HG03439 (cell line): ENCODE results near the gene SPRYD3.

Experiments
- ATAC-seq: cut with Tn5 transposase; IDR thresholded peaks from one replicate; pipeline ENCODE4 v1.9.1; 2021; ENCODE audit warnings: mild to moderate bottlenecking, moderate library complexity; ENCODE audit not compliant: unreplicated experiment

SPRYD3 gene

GRCh38 chr12:53053218-53054111 lies 25.7 kb downstream of the SPRYD3 start:
- no peak for ATAC-seq

DNA sequence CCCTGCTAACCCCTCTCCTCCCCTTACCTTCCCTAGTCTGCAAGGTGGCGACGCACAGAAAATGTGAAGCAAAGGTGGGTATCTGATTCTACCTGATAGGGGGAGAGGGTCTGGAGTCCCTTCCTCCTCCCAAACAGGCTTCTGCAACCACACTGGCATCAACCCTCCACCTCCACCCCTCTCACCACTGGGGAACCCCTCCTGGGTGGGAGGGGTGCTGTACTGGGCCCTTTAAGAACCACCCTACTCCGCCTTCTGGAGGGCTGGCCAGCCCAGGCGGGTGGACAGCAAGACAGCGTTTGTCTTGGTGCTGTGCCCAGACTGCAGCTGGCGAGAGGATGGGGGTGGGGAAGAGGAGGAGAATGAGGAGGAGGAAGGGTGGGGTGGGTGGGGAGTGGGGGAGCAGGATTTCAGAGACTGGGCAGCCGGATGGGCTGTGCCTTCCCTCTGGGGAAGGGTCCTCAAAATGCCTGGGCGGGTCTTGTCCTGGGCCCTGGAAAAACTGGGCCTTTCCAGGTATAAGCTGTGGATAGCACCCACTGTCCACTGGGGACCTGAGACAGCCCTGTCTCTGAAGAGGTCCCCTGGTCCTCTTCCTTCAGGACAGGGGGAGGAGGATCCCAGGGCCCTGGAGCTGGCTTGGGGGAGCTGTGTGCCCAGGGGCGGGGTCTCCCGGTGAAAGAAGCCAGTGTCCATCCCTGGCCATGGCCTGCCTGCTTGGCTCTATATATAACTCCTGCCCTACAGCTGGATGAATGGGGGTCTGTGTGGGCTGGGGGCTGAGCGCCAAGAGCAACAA lies 26.6 kb downstream of the SPRYD3 start:
- no peak for ATAC-seq

GRCh38 chr12:53051881-53052412 lies 27.2 kb downstream of the SPRYD3 start:
- ATAC-seq: no peak

GRCh38 chr12:53051058-53051880 lies 27.9 kb downstream of the SPRYD3 start:
- ATAC-seq: no peak

GRCh38 chr12:53050426-53051057 lies 28.6 kb downstream of the SPRYD3 start:
- no peak for ATAC-seq

- no peak for ATAC-seq
Measured at GRCh38 chr12:53049571-53050318, 29.4 kb downstream of the SPRYD3 start, which contains the start of gene TNS2. Gene TNS2 (plus strand): TSS chr12:53050065. CDS start chr12:53050186, 121 bp downstream.

GRCh38 chr12:53048780-53049401 lies 30.3 kb downstream of the SPRYD3 start:
- no peak for ATAC-seq

DNA sequence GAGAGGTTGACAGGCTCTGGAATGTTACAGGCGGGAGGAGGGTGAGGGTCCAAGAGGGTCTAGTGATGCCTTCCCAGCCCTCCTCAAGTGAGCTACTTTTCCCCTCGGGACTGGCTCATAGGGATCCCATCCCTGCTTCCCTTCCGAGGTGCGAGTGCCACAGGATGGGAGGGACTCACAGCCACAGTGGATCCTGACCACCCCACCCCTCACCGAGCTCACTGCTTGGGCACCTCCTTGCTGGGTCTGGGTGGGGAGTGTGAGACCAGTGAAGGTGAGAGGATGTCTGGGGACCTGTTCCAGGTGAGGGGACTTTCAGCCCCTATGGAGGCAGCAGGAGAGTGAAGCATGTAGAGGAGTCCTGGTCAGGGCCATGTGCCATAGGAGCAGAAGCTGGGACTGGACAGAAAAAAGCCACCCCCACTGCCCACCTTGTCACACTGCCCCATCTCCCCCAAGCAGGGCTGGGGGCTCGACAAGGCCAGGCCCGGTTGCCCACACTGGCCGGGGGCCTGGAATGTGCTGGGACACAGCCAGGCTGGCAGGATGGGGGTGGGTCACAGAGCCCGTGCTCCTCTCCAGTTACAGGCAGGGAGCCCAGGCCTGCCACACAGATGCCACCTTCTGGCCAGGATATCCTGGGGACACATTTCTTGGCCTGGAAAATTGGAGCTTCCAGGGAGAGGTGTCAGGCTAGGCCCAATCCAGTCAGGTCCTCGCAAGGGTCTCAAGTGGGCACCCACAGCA lies 31.0 kb downstream of the SPRYD3 start:
- no peak for ATAC-seq

DNA sequence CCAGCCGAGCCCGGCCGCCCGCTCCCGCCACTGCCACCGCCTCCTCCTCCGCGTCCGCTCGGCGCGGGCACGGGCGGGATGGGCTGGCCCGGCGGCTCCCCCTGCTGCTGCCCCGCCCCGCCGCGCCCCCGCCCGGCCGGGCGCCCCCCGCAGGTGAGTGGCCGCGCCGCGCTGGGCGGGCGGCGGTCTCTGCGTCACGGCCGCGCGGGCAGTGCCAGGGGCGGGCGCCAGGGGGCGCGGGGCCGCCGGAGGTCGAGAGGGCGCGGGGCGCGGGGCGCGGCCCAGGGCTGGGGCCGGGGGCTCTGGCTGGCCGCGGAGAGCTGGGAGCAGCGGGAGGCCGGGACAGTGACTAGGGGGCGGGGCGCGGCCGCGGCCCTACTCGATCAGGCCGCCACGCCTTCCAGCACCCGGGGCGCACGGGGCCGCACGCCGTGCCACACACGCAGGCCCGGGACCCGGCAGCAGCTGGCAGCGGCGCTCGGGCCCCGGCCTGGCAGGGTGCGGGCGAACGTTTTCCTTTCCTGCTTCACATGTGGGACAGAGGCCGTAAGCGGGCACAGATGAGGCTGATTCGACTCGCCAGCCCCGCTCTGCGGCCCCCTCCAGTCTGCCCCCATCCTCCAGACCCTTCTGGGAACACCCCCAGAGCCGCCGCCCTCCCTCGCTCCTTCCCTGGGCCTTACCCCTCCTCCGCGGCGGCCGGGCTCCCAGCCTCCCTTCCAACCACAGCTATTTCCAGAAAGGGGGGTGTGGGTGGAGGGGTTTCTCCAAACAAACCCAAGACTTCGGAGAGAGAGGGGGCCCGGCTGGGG lies 31.8 kb downstream of the SPRYD3 start:
- peak; percentile 72 for ATAC-seq

DNA sequence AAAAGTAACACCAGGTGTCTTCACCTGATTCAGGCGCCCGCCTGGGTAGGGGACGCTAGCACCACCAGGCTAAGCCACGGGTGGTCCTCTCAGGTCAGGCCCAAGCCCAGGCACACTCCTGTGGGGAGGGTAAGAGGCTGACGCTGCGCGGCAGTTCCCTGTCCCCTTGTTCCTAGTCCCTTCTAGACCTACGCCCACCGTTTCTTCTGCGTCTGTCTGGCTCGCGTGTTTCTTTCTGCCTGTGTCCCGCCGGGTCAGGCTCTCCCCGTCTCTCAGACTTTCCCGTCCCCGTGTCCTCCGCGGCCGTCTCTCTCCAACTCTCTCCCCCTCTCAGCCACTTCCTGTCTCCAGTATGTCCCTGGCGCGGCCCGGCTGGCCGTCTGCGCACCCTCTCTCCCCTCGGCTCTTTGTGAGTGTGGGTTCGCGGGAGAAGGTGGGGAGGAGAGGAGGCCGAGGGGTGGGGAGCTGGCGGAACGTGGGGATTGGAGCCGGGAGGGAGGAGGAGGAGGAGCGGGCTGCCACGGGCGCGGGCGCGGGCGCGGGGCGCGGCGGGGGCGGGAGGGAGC lies 32.5 kb downstream of the SPRYD3 start:
- peak; percentile 27 for ATAC-seq

DNA sequence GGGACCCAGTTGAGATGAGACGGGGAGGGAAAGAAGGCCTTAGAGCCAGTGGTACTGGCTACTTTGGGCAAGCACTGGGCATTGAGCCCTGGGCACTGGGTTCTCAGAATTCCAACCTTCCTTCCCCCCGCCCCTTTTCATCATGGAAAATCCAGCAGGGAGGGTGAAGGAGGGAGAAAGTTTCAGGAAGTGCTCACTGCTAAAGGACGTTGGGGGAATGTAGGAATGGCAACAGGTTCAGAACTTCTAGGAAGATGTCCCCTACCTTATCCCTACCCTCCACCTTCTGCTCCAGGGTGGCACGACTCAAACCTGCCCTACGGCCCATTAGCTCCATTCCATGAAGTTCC lies 33.5 kb downstream of the SPRYD3 start:
- ATAC-seq: no peak

DNA sequence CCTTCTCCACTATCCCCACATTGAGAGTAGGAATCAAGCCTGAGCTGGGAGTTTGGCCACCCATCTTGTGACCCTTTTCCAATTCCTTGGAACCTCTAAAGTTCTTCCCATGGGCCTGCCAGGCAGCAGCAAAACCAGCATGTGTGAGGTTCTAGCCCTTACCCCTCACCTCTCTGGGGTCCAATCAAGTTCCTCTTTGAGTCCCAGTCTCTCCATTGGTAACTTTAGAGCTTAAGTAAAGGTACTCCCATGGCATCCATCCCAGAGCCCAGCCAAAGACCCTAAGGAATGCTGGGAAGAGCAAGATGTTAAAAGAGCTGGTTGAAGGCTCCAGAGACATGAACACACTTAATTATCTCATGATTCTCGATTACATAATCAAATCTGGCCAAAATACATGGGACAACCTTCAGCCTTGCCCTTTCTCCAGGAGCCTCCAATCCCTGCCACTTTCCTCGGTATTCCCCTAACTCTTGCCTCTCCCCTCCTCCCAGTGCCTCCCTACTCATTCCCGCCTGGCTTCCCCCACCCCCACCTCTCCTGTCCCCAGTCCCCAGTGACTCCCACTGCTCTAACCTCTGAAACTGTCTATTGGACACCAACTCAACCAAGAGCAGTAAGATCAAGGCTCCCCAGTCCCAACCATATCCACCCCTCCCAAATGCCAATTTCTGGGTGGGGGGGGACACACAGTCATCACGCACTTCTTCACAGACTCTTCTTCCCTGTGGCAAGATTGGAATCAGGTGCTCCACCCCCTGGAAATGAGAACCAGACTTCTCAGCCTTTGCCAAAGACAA lies 34.1 kb downstream of the SPRYD3 start:
- ATAC-seq: no peak

DNA sequence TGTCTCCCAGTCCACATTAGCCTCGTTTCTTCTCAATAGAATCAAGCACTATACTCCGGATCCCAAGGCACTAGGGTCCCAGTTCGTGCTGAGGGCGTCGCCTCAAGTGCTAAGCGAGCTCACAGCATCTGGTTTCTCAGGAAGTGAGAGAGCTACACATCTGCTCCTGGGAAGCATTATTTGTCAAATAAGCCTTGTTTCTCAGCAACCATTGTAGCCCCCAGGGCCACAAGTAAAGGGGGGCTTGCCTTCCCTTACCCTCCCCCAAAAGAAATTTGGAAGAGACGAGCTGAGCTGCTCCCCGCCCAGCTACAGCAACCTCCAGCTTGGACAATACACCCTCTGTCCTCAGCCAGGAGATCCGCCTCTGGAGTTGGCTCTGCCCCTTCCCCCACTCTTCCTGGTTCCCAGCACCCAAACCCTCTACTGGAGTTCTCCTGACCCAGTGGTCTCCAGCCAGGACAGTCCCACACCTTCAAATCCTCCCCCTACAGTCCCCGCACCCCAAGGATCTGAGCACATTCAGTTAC lies 35.1 kb downstream of the SPRYD3 start:
- ATAC-seq: no peak

DNA sequence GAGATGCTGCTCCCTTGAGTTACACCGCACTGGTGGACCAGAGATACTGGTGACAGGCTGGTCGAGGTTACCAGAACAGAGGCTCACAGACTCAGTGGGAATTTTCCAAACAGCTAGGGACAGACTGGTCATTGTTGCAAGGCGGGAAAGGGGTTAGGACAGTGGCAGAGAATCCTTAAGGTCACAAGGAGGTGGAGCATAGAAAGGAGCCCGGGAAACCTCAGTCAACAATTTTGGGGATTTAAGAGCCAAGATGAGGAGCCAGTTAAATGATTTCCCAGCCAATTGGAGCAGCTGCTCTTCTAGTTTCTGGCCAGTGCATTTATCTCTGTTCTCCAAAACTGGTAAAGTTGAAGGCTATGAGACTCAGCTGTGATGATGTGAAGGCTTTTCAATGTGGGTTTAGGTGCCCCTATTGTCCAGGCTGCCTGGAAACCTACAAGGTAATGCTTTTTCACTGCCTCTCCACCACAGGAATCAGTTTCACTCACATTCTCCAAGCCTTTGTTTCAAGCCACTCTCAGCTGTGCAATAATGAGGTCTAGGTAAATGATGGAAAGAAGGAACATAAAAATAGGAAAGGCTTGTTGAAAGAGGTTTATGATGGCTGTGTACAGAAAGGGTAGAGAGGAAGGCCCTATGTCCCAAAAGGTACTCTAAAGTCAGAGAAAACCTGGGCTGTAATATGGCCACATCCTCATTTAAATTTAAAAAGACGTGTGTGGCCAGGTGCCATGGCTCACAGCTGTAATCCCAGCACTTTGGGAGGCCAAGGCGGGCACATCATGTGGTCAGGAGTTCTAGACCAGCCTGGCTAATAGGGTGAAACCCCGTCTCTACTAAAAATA lies 36.4 kb downstream of the SPRYD3 start:
- ATAC-seq: no peak

GRCh38 chr12:53039851-53040250 lies 39.3 kb downstream of the SPRYD3 start:
- no peak for ATAC-seq
